Gastroesophageal sphincter (tissue), 4 donors: ENCODE measurements around the gene CA6. TPM values are rescaled to one million over a fixed set of nuclear protein-coding genes. Genes with fewer than 3 reads are reported as not detected.
A peak's percentile ranks its signal among the peaks of the same experiment; 100 is the strongest.

Source experiments
- ATAC-seq: fragments of 150-250 bp; one replicate; pipeline ENCODE4 v1.9.1; 2016; ENCODE audit warnings: mild to moderate bottlenecking, moderate library complexity
- H3K27ac ChIP-seq, 4 donors: fragments of 200-600 bp; sonication (generic) in 3 of 4; 1 replicate in 3 of 4; 2 replicates in 1 of 4; pipeline ENCODE4 v1.5.1; 2016 to 2019
- H3K27me3 ChIP-seq: fragments of 200-600 bp; sonication (generic); one replicate; pipeline ENCODE4 v1.5.1; 2019
- H3K36me3 ChIP-seq, 2 donors: fragments of 200-600 bp; sonication (generic); one replicate each; pipeline ENCODE4 v1.5.1; 2019; ENCODE audit warnings: control low read depth in 1 of 2
- H3K4me1 ChIP-seq, 3 donors: fragments of 200-600 bp; sonication (generic); 1 replicate in 2 of 3; 2 replicates in 1 of 3; pipeline ENCODE4 v1.5.1; 2016 to 2019; ENCODE audit warnings: control low read depth in 2 of 3
- H3K4me3 ChIP-seq, 2 donors: fragments of 200-600 bp; sonication (generic); one replicate each; pipeline ENCODE4 v1.5.1; 2019; ENCODE audit warnings: mild to moderate bottlenecking in 1 of 2, moderate library complexity in 1 of 2
- H3K9me3 ChIP-seq, 3 donors: fragments of 200-600 bp; sonication (generic); one replicate each; pipeline ENCODE4 v1.5.1; 2017 to 2019; ENCODE audit warnings: control low read depth in 2 of 3
- EP300 ChIP-seq: sonication (generic); formaldehyde crosslinking; IDR thresholded peaks from one replicate; pipeline ENCODE4 v1.6.1; 2017; ENCODE audit warnings: antibody characterized with exemption, mild to moderate bottlenecking
- POLR2A ChIP-seq, 2 donors: fragments of 450-650 bp; IDR thresholded peaks; one replicate each; pipeline ENCODE4 v1.6.1; 2017; ENCODE audit warnings: antibody characterized with exemption in 2 of 2, mild to moderate bottlenecking in 2 of 2, moderate library complexity in 1 of 2
- POLR2AphosphoS5 ChIP-seq: sonication (generic); formaldehyde crosslinking; IDR thresholded peaks from one replicate; pipeline ENCODE4 v1.6.1; 2017; ENCODE audit warnings: antibody characterized with exemption
- WGBS, 2 donors: methylation state at CpG; one replicate each; pipeline ENCODE4 v1.1.5; 2018; ENCODE audit warnings: low coverage in 1 of 2; 5-methylcytosine and 5-hydroxymethylcytosine counted together
- total RNA-seq, 4 donors: library from RNA; depleted of rRNA; stranded (reverse); fragments of >200 nt; gene quantifications; one replicate each; pipeline ENCODE4 v1.1.0, GENCODE V29; 2016
- TF ChIP-seq, protein P1 (sequence below), 4 experiments: fragments of 200-600 bp in 2 of 4; fragments of 450-650 bp in 2 of 4; sonication (generic) in 1 of 4; IDR thresholded peaks; one replicate each; pipeline ENCODE4 v1.5.1; 2017 to 2019; ENCODE audit warnings: antibody characterized with exemption in 4 of 4, mild to moderate bottlenecking in 2 of 4, moderate library complexity in 2 of 4

CA6 gene
- total RNA-seq, 4 donors from 2014 or later: not detected

DNA sequence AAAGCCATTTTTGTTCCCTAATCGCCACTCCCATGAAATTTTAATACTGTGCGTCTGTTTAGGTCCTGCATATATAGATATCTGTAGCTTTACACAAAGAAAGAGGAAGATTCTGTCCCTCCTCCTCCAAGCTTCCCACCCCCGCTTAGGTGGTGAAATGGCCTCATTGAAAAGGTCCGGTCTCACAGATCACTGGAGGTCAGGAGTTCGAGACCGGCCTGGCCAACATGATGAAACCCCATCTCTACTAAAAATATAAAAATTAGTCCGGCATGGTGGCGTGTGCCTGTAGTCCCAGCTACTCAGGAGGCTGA lies 59.7 kb downstream of the CA6 start:
- peaks cover 0 to 8% (median 0%) of the 10 kb centered on the region in 3 donors for H3K4me1 ChIP-seq
- H3K27ac ChIP-seq: no peak overlapping the region
- no peaks in the 10 kb centered on the region for H3K9me3 ChIP-seq
- 61 to 69% methylated on average over 3 to 7 of the region's 8 CpGs for WGBS, 2 donors
- no peaks in the 10 kb centered on the region for H3K36me3 ChIP-seq
- H3K4me3 ChIP-seq: no peak overlapping the region
- TF ChIP-seq POLR2AphosphoS5 (no peak), EP300 (no peak), POLR2A (IDR thresholded peaks at IDR 0.05) (no peak)
- TF ChIP-seq, protein P1, sequence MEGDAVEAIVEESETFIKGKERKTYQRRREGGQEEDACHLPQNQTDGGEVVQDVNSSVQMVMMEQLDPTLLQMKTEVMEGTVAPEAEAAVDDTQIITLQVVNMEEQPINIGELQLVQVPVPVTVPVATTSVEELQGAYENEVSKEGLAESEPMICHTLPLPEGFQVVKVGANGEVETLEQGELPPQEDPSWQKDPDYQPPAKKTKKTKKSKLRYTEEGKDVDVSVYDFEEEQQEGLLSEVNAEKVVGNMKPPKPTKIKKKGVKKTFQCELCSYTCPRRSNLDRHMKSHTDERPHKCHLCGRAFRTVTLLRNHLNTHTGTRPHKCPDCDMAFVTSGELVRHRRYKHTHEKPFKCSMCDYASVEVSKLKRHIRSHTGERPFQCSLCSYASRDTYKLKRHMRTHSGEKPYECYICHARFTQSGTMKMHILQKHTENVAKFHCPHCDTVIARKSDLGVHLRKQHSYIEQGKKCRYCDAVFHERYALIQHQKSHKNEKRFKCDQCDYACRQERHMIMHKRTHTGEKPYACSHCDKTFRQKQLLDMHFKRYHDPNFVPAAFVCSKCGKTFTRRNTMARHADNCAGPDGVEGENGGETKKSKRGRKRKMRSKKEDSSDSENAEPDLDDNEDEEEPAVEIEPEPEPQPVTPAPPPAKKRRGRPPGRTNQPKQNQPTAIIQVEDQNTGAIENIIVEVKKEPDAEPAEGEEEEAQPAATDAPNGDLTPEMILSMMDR (IDR thresholded peaks at IDR 0.05): no peak
- ATAC-seq: no peak
- no peaks in the 10 kb centered on the region for H3K27me3 ChIP-seq

DNA sequence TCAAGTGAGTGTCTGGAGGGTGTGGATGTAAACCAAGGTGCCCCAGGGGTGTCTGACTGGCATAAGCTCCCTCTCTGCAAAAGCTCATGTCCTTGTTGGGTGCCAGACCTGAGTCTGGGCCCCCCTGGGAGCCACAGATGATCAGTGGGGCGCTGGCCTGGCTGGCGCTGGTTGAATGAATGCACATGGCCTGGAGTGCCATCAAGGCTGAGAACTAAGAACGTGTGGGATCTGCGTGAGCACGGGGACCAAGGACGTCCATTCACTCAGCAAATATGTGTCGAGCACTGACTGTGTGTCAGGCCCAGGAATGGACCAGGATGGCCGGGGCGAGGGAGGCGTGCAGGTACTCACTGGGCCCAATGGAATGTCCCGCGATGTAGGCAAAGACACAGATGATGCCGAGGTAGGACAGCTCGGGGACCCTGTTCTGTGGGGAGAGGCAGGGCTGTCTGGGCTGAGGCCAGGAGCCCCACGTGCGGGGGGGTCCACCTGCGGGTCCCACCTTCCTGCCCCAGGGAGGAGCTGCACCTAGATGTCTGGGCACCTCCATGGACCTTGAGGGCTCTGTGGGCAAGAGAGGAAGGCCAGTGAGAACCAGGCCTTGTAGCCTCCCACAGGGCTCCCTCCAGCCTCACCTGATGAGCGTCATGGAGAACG lies 61.4 kb downstream of the CA6 start:
- Histone ChIP-seq H3K4me1 (peaks cover 0 to 13% (median 0%) of the 10 kb centered on the region in 3 donors), H3K27ac (no peak overlapping the region), H3K27me3 (no peaks in the 10 kb centered on the region), H3K4me3 (no peak overlapping the region), H3K9me3 (no peaks in the 10 kb centered on the region), H3K36me3 (no peaks in the 10 kb centered on the region)
- no peak for ATAC-seq
- TF ChIP-seq, protein P1 (IDR thresholded peaks at IDR 0.05): no peak
- TF ChIP-seq POLR2AphosphoS5 (no peak), POLR2A (IDR thresholded peaks at IDR 0.05) (no peak), EP300 (no peak)
- 89% methylated on average over 16 of the region's 19 CpGs; no CpG with 5 or more reads in 1 of the 2 donors for WGBS, 2 donors

DNA sequence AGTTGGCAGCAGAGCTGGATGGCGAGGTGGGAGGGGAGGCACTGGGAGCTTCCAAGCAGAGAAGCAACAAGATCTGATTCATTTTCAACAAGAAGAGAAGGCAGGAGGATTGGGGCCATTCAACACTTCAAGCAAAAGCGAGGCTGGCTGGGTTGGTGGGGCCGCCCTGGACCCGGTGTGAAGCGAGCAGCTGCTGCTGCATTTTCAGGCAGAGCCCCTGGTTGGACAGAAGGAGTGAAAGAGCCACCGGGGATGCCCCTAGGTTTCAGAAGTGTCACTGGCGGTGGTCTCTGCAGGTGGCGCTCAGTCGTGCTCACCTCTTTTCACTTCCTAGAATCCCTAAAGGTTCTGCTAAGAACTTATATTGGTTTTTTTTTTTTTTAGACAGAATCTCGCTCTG lies 62.6 kb downstream of the CA6 start:
- ATAC-seq: no peak
- WGBS, 2 donors: 81 to 100% methylated on average over 2 to 3 of the region's 10 CpGs
- H3K9me3 ChIP-seq: no peaks in the 10 kb centered on the region

DNA sequence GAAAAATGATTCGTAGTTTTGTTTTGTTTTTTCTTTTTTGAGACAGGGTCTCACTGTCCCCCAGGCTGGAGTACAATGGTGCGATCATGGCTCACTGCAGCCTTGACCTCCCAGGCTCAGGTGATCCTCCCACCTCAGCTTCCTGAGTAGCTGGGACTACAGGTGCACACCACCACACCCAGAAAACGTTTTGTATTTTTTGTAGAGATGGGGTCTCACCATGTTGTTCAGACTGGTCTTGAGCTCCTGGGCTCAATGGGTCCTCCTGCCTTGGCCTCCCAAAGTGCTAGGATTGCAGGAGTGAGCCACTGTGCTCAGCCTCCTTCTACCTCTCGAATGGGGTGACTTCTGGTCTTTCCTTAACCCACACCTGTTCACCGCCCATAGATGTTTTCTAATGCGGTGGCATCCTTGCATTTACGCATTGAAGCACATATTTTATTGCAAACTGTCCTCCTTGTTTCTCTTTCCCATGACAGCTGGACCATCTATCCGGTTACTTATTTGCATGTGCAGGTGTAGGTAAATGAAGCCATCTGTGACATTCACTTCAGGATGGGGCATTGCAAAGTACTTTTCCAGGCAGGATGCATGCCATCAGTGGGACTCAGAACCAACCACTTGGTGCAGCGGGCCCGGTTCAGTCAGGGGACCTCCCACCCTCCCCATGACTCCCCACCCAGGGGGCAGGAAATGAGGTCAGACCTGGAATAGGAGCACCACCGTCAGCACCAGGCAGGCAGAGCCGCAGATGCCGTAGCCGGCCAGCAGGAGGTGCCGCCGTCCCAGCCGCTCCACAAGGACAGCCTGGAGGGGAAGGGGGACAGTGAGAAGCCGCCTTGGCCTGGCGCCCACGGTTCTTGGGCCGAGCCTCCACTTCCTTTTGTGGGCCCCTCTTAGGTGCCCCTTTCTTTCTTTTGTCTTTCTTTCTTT lies 64.0 kb downstream of the CA6 start:
- H3K4me3 ChIP-seq: no peak overlapping the region
- peaks cover 0 to 12% (median 0%) of the 10 kb centered on the region in 3 donors for H3K4me1 ChIP-seq
- no peaks in the 10 kb centered on the region for H3K36me3 ChIP-seq
- H3K27me3 ChIP-seq: no peaks in the 10 kb centered on the region
- H3K9me3 ChIP-seq: no peaks in the 10 kb centered on the region
- 68 to 91% methylated on average over 5 to 14 of the region's 21 CpGs for WGBS, 2 donors
- TF ChIP-seq, protein P1 (IDR thresholded peaks at IDR 0.05): peak in 3 of 4 experiments; percentile 45 to 73 (median 48)
- TF ChIP-seq EP300 (no peak), POLR2AphosphoS5 (no peak)
- ATAC-seq: no peak
- H3K27ac ChIP-seq: no peak overlapping the region

More for the DNA sequence above, 62.6 kb downstream of the CA6 start:
- no peaks in the 10 kb centered on the region for H3K36me3 ChIP-seq
- TF ChIP-seq POLR2A (IDR thresholded peaks at IDR 0.05): no peak
- TF ChIP-seq, protein P1 (IDR thresholded peaks at IDR 0.05): no peak
- no peak for TF ChIP-seq POLR2AphosphoS5
- no peak for TF ChIP-seq EP300
- peaks cover 0 to 13% (median 0%) of the 10 kb centered on the region in 3 donors for H3K4me1 ChIP-seq
- no peak overlapping the region for H3K27ac ChIP-seq
- H3K27me3 ChIP-seq: no peaks in the 10 kb centered on the region
- H3K4me3 ChIP-seq: no peak overlapping the region
